ENCODE measurements around the gene INSIG2. TPM values are rescaled to one million over a fixed set of nuclear protein-coding genes. Genes with fewer than 3 reads are reported as not detected.

The INSIG2 gene
- total RNA-seq, 3 donors from 2014 or later (not counting 1 experiment from before 2014, with no cell fraction given) = 9.5 to 20.5 (median 13.9) TPM

DNA sequence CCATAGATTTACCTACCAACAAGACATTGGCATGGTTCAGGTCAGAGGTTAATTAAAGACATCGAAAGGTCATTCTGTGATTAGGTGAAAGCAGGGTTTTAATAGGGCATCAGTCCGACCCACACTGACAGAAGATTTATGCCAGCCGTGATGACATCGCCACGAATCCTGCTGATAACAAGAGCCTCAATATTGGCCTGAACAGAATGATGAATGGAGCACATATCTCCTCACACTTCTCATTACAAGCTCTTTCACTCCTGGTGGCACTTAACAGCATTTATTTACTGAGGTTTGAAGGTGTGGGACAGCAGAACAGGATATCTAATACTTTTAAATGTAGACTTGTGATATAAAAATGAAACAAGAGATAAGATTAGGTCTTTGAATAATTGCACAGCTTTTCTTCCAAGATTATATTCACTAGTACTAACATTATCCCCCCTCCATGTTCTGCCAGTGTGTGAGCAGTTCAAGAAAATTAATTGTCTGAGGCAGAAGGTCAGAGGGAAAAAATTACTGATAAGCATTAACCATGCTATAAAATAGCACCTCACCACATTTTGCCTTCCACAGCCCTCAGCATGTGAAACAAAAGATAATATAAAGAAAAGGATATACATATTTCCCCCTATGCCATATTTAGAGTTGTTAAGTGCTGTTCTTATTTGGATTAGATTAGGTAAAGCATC lies 23.1 kb upstream of the INSIG2 start:
- intact Hi-C loops (cut with micrococcal nuclease) = no loop called here
- DNase-seq = no peak
- no peaks in the 10 kb centered on the region for H3K9me3 ChIP-seq (ENCODE audit: control insufficient read depth, insufficient read depth, low read length)
- WGBS (ENCODE audit: insufficient coverage) = 91% methylated on average over 5 of the region's 5 CpGs
- no peak overlapping the region for H3K4me3 ChIP-seq (ENCODE audit: low read length)
- TF ChIP-seq, protein P1, sequence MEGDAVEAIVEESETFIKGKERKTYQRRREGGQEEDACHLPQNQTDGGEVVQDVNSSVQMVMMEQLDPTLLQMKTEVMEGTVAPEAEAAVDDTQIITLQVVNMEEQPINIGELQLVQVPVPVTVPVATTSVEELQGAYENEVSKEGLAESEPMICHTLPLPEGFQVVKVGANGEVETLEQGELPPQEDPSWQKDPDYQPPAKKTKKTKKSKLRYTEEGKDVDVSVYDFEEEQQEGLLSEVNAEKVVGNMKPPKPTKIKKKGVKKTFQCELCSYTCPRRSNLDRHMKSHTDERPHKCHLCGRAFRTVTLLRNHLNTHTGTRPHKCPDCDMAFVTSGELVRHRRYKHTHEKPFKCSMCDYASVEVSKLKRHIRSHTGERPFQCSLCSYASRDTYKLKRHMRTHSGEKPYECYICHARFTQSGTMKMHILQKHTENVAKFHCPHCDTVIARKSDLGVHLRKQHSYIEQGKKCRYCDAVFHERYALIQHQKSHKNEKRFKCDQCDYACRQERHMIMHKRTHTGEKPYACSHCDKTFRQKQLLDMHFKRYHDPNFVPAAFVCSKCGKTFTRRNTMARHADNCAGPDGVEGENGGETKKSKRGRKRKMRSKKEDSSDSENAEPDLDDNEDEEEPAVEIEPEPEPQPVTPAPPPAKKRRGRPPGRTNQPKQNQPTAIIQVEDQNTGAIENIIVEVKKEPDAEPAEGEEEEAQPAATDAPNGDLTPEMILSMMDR (IDR thresholded peaks at IDR 0.05) = no peak
- H3K36me3 ChIP-seq (ENCODE audit: control insufficient read depth, insufficient read depth, low read length) = no peaks in the 10 kb centered on the region
- no peaks in the 10 kb centered on the region for H3K4me1 ChIP-seq (ENCODE audit: control insufficient read depth, insufficient read depth, low read length)
- no peaks in the 10 kb centered on the region for H3K9me3 Mint-ChIP-seq
- ATAC-seq = no peak
- H3K27me3 Mint-ChIP-seq (ENCODE audit: low read depth in 2 of 2) = peaks cover 9 to 57% of the 10 kb centered on the region in 2 donors
- H3K27ac ChIP-seq (ENCODE audit: low read length) = no peak overlapping the region
- no peak overlapping the region for H3K4me3 Mint-ChIP-seq
- H3K36me3 Mint-ChIP-seq = no peaks in the 10 kb centered on the region
- H3K4me1 Mint-ChIP-seq = peaks cover 0 to 7% of the 10 kb centered on the region in 2 donors
- H3K27ac Mint-ChIP-seq = no peak overlapping the region
- no peaks in the 10 kb centered on the region for H3K27me3 ChIP-seq (ENCODE audit: control insufficient read depth, insufficient read depth, low read length)

- no peaks in the 10 kb centered on the region for H3K4me1 ChIP-seq (ENCODE audit: control insufficient read depth, insufficient read depth, low read length)
- H3K9me3 ChIP-seq (ENCODE audit: control insufficient read depth, insufficient read depth, low read length) = no peaks in the 10 kb centered on the region
- Mint-ChIP-seq H3K27me3 (ENCODE audit: low read depth in 2 of 2) (peaks cover 8 to 61% of the 10 kb centered on the region in 2 donors), H3K27ac (no peak overlapping the region), H3K36me3 (no peaks in the 10 kb centered on the region), H3K4me1 (peaks cover 0 to 5% of the 10 kb centered on the region in 2 donors), H3K9me3 (no peaks in the 10 kb centered on the region), H3K4me3 (no peak overlapping the region)
- TF ChIP-seq, protein P1 (IDR thresholded peaks at IDR 0.05) = no peak
- 89% methylated on average over 8 of the region's 8 CpGs for WGBS (ENCODE audit: insufficient coverage)
- DNase-seq (no peak), ATAC-seq (no peak)
- H3K4me3 ChIP-seq (ENCODE audit: low read length) = no peak overlapping the region
- H3K27ac ChIP-seq (ENCODE audit: low read length) = no peak overlapping the region
- intact Hi-C loops (cut with micrococcal nuclease) = no loop called here
- no peaks in the 10 kb centered on the region for H3K27me3 ChIP-seq (ENCODE audit: control insufficient read depth, insufficient read depth, low read length)
- no peaks in the 10 kb centered on the region for H3K36me3 ChIP-seq (ENCODE audit: control insufficient read depth, insufficient read depth, low read length)
Measured at GRCh38 chr2:118065921-118066511, 22.3 kb upstream of the INSIG2 start.

DNA sequence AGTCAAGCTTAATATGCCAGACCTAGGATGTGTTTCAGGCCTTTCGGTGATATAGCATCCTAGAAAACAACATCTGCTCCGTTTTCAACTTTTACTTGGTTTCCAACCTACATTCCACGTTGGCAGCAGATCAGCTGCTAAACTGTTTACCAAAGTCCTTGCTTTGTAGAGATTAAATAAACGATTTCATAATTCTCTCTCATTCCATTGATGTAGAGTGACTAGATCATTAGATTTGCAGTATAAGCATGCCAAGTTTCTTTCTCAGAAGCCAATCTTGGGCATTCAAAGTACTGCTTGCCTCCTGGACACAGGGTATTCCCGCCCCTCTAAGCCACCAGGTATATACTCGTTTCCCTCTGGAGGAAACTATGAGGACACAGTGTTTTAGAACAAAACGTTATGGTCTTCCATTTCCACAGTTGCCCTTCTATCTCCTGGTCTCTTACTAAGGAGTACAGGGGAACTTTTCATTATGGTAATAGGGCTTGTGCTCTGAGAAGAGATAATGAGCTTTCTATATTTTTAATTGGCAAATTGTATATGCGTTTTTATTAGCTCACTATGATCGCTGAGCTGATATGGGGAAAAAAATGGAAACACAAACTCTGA lies 10.5 kb upstream of the INSIG2 start:
- no peaks in the 10 kb centered on the region for H3K9me3 Mint-ChIP-seq
- 93% methylated on average over 6 of the region's 9 CpGs for WGBS (ENCODE audit: insufficient coverage)
- no peaks in the 10 kb centered on the region for H3K36me3 Mint-ChIP-seq
- TF ChIP-seq, protein P1 (IDR thresholded peaks at IDR 0.05) = no peak
- Histone ChIP-seq H3K4me3 (ENCODE audit: low read length) (no peak overlapping the region), H3K27me3 (ENCODE audit: control insufficient read depth, insufficient read depth, low read length) (peaks cover 14% of the 10 kb centered on the region), H3K36me3 (ENCODE audit: control insufficient read depth, insufficient read depth, low read length) (no peaks in the 10 kb centered on the region), H3K9me3 (ENCODE audit: control insufficient read depth, insufficient read depth, low read length) (no peaks in the 10 kb centered on the region), H3K27ac (ENCODE audit: low read length) (no peak overlapping the region), H3K4me1 (ENCODE audit: control insufficient read depth, insufficient read depth, low read length) (no peaks in the 10 kb centered on the region)
- no peak for ATAC-seq
- no peak overlapping the region for H3K27ac Mint-ChIP-seq
- intact Hi-C loops (cut with micrococcal nuclease) = no loop called here
- H3K4me3 Mint-ChIP-seq = no peak overlapping the region
- peaks cover 19 to 64% of the 10 kb centered on the region in 2 donors for H3K27me3 Mint-ChIP-seq (ENCODE audit: low read depth in 2 of 2)
- H3K4me1 Mint-ChIP-seq = no peaks in the 10 kb centered on the region
- DNase-seq = no peak
